Measurements from ENCODE around the gene IL18RAP.

GRCh38 chr2:102396012-102396411, 26.9 kb upstream of the IL18RAP start:
- TF ChIP-seq, protein P1, sequence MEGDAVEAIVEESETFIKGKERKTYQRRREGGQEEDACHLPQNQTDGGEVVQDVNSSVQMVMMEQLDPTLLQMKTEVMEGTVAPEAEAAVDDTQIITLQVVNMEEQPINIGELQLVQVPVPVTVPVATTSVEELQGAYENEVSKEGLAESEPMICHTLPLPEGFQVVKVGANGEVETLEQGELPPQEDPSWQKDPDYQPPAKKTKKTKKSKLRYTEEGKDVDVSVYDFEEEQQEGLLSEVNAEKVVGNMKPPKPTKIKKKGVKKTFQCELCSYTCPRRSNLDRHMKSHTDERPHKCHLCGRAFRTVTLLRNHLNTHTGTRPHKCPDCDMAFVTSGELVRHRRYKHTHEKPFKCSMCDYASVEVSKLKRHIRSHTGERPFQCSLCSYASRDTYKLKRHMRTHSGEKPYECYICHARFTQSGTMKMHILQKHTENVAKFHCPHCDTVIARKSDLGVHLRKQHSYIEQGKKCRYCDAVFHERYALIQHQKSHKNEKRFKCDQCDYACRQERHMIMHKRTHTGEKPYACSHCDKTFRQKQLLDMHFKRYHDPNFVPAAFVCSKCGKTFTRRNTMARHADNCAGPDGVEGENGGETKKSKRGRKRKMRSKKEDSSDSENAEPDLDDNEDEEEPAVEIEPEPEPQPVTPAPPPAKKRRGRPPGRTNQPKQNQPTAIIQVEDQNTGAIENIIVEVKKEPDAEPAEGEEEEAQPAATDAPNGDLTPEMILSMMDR (conservative IDR thresholded peaks at IDR 0.05; ENCODE audit: low read depth in 2 of 2): no peak
- TF ChIP-seq REST (IDR thresholded peaks at IDR 0.05; ENCODE audit: unreplicated experiment) (no peak), JUNB (IDR thresholded peaks at IDR 0.05; ENCODE audit: unreplicated experiment) (no peak)

Measured in GM23338 (cell line).